Measurements from ENCODE around the gene PPFIBP2.

- TF ChIP-seq POLR2AphosphoS5 (IDR thresholded peaks at IDR 0.05) = no peak
- TF ChIP-seq CTCF (IDR thresholded peaks at IDR 0.05) = no peak
- no peak for TF ChIP-seq POLR2A (IDR thresholded peaks at IDR 0.05)
- no peak for TF ChIP-seq EP300 (IDR thresholded peaks at IDR 0.05)
These were observed 23.5 kb downstream of the PPFIBP2 start for GRCh38 chr11:7537265-7537664.
